Measurements from ENCODE around the gene PACC1. TPM values are rescaled to one million over a fixed set of nuclear protein-coding genes. Genes with fewer than 3 reads are reported as not detected.

The PACC1 gene
- polyA plus RNA-seq, 1 experiment, result 10.6 TPM

GRCh38 chr1:212455401-212455800 lies 40.7 kb upstream of the PACC1 start:
- POLR2A ChIA-PET, result interaction anchor here (0.6 to 1.6 kb wide), 3 partner anchors 153 to 561 kb away, joined by 3 to 6 read pairs (median 3); partner anchors contain the start of gene ATF3
- peaks cover 12% of the 10 kb centered on the region for H3K9me3 ChIP-seq (ENCODE audit: control insufficient read depth, insufficient read depth, low read length)
- no peak for TF ChIP-seq CTCF (IDR thresholded peaks at IDR 0.05; ENCODE audit: low read depth, low read length)
- H3K27me3 ChIP-seq (ENCODE audit: control insufficient read depth, insufficient read depth, low read length), result no peaks in the 10 kb centered on the region
- CTCF ChIA-PET, result interaction anchor here (0.6 to 8.1 kb wide), 91 partner anchors 11 to 779 kb away, joined by 3 to 283 read pairs (median 5); partner anchors contain the start of genes DTL, INTS7, NENF and NSL1
- no peak overlapping the region for H3K27ac ChIP-seq (ENCODE audit: low read depth, low read length)
- no peak for DNase-seq (ENCODE audit: low read depth, low spot score)
- no peak overlapping the region for H3K4me3 ChIP-seq (ENCODE audit: low read depth, low read length)

- TF ChIP-seq CTCF (IDR thresholded peaks at IDR 0.05; ENCODE audit: low read depth, low read length), result no peak
- no peak for DNase-seq (ENCODE audit: low read depth, low spot score)
- peaks cover 12% of the 10 kb centered on the region for H3K9me3 ChIP-seq (ENCODE audit: control insufficient read depth, insufficient read depth, low read length)
- POLR2A ChIA-PET, result no interaction called here
- H3K4me3 ChIP-seq (ENCODE audit: low read depth, low read length), result no peak overlapping the region
- CTCF ChIA-PET, result interaction anchor here (0.9 to 8.1 kb wide), 25 partner anchors 13 to 776 kb away, joined by 3 to 283 read pairs (median 9); partner anchors contain the start of genes DTL and INTS7
- no peaks in the 10 kb centered on the region for H3K27me3 ChIP-seq (ENCODE audit: control insufficient read depth, insufficient read depth, low read length)
- H3K27ac ChIP-seq (ENCODE audit: low read depth, low read length), result no peak overlapping the region
Measured at GRCh38 chr1:212454741-212455140, 40.1 kb upstream of the PACC1 start.

GRCh38 chr1:212453156-212453857 lies 38.6 kb upstream of the PACC1 start:
- Histone ChIP-seq H3K9me3 (ENCODE audit: control insufficient read depth, insufficient read depth, low read length) (peaks cover 8% of the 10 kb centered on the region), H3K27me3 (ENCODE audit: control insufficient read depth, insufficient read depth, low read length) (no peaks in the 10 kb centered on the region), H3K4me3 (ENCODE audit: low read depth, low read length) (no peak overlapping the region), H3K27ac (ENCODE audit: low read depth, low read length) (no peak overlapping the region)
- DNase-seq (ENCODE audit: low read depth, low spot score), result no peak
- POLR2A ChIA-PET, result no interaction called here
- CTCF ChIA-PET, result interaction anchor here (0.8 to 8.1 kb wide), 9 partner anchors 13 to 773 kb away, joined by 3 to 283 read pairs (median 48); partner anchors contain the start of genes DTL and INTS7
- TF ChIP-seq CTCF (IDR thresholded peaks at IDR 0.05; ENCODE audit: low read depth, low read length), result no peak

DNA sequence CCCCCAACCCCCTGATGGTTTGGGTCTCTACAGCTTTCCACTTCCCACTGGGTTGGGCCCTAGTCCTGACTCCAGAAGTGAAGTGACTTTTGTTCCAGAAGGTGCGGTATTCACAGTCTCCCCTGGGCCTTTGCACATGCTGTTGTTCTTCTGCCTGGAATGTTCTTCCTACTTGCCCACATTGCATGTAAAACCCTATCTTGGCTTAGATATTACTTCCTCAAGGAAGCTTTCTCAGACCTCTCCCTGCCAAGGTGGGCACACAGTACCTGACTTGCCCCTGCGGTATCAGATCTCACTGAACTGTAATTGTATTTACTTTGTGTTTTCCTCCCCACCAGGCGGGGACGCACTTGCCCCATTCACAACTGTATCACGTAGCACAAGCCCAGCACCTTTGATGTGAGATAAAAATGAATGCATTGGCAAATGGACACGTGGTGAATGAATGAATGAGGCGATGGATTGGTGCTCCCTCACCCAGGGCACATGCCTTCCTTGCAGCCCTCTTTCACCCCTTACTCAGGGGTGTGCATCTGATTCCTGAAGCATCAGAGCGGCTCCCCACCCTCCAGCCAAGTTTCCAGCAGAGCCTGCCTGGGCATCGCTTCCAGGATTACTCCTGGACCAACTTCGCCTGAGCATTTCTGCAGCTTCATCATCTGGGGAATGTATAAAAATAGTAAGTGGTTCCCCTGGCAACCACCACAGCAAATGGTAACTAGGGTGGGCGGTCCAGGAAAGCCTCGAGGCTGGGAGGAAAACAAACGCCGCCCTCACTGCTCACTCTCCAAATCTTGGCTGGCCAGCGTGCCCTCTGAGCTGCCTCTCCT lies 37.9 kb upstream of the PACC1 start:
- ChIA-PET POLR2A (no interaction called here), CTCF (interaction anchor here (0.6 to 8.1 kb wide), 8 partner anchors 24 to 754 kb away, joined by 3 to 283 read pairs (median 4); partner anchors contain the start of genes DTL and INTS7)
- H3K9me3 ChIP-seq (ENCODE audit: control insufficient read depth, insufficient read depth, low read length), result peaks cover under 1% of the 10 kb centered on the region; the same call in 1 of the 2 replicates
- no peak overlapping the region for H3K27ac ChIP-seq (ENCODE audit: low read depth, low read length)
- TF ChIP-seq CTCF (IDR thresholded peaks at IDR 0.05; ENCODE audit: low read depth, low read length), result no peak
- no peak overlapping the region for H3K4me3 ChIP-seq (ENCODE audit: low read depth, low read length)
- no peaks in the 10 kb centered on the region for H3K27me3 ChIP-seq (ENCODE audit: control insufficient read depth, insufficient read depth, low read length)
- no peak for DNase-seq (ENCODE audit: low read depth, low spot score)
